Mononuclear cell (primary cell): ENCODE results near the gene GPALPP1. TPM values are rescaled to one million over a fixed set of nuclear protein-coding genes. Genes with fewer than 3 reads are reported as not detected.

Source experiments
- H3K27me3 ChIP-seq: 2 replicates; pipeline ENCODE4 v1.6.0; 2011; ENCODE audit warnings: low read length, control low read depth; ENCODE audit not compliant: insufficient read depth
- H3K4me1 ChIP-seq: 2 replicates; pipeline ENCODE4 v1.5.1; 2011; ENCODE audit warnings: mild to moderate bottlenecking, low read length, control low read depth; ENCODE audit not compliant: insufficient read depth
- H3K4me3 ChIP-seq: 2 replicates; pipeline ENCODE4 v1.5.1; 2011; ENCODE audit warnings: mild to moderate bottlenecking, low read length, moderate library complexity
- H3K9me3 ChIP-seq: 2 replicates; pipeline ENCODE4 v1.5.1; 2011; ENCODE audit warnings: low read depth, mild to moderate bottlenecking, control low read depth, low read length
- total RNA-seq: library from RNA; depleted of rRNA; stranded (reverse); fragments of >200 nt; gene quantifications from one replicate; pipeline ENCODE4 v1.2.3, GENCODE V29; 2012

GPALPP1 gene
- total RNA-seq, 1 donor, result 22.4 TPM

DNA sequence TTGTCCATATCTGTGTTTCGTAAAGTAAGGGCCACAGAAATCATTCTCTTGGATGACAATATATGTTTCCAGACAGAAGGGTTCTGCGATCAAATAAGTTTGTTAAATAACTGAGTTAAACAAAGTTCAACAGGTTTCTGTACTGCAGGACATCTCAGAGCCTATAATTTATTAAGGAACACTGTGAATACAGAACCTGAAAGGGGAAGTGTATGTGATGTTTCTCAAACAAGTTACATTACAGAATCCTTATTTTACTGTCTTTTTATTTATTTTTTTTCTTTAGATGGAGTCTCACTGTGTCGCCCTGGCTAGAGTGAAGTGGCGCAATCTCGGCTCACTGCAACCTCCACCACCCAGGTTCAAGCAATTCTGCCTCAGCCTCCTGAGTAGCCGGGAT, 75.6 kb downstream of the GPALPP1 start:
- Histone ChIP-seq H3K9me3 (no peaks in the 10 kb centered on the region), H3K27me3 (no peaks in the 10 kb centered on the region), H3K4me1 (no peaks in the 10 kb centered on the region), H3K4me3 (no peak overlapping the region)

DNA sequence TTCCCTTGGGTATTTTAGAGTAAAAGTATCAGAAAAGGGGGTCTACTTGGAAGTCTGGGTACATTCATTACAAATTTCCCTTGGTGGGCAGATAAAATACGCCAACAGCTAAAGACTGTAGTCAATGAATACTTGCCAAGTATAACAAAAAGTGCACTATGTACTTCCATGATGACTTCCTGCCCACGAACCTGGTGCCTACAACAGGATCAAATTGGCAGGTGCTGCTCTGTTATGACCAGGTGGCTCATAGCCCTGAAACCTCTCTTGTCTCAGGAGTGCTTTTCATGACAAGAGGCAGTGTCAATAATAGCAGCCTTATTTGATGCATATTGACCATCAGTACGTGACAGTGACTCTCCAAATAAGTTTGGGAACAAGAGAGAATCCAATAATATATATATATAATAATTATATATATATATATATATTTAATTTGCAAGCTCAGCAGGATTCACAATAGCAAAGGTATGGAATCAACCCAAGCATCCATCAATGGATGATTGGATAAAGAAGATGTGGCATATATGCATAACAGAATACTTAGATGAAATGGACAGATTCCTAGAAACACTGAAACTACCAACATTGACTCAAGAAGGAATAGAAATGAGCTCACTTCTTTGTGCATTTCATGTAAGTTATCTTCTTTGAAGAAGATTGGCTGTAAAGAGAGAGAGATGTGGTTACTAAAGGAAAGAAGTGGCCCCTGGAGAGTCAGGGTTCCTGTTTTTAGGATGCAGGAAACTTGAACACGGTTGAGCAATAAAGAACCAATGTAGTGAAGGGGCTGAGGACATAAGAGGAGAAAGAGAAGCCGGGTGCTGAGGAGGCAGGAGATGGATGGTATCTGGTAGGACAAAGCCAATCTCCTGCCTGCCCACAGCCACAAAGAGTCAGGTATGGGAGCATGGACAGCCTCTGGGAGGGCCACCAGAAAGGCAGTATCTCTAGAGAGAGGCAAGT, 79.0 kb downstream of the GPALPP1 start:
- no peak overlapping the region for H3K4me3 ChIP-seq
- H3K9me3 ChIP-seq, result no peaks in the 10 kb centered on the region
- H3K4me1 ChIP-seq, result no peaks in the 10 kb centered on the region
- H3K27me3 ChIP-seq, result no peaks in the 10 kb centered on the region

DNA sequence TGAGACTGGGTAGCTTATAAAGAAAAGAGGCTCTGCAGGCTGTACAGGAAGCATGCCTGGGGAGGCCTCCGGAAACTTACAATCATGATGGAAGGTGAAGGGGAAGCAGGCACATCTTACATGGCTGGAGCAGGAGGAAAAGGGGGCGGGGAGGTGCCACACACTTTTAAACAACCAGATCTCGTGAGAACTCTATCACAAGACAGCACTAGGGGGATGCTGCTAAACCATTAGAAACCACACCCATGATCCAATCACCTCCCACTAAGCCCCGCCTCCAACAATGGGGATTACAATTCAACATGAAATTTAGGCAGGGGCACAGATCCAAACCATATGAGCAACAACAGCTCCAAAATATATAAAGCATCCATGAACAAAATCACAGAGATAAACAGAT, 84.5 kb downstream of the GPALPP1 start:
- no peaks in the 10 kb centered on the region for H3K4me1 ChIP-seq
- no peak overlapping the region for H3K4me3 ChIP-seq
- H3K27me3 ChIP-seq, result no peaks in the 10 kb centered on the region
- H3K9me3 ChIP-seq, result no peaks in the 10 kb centered on the region

DNA sequence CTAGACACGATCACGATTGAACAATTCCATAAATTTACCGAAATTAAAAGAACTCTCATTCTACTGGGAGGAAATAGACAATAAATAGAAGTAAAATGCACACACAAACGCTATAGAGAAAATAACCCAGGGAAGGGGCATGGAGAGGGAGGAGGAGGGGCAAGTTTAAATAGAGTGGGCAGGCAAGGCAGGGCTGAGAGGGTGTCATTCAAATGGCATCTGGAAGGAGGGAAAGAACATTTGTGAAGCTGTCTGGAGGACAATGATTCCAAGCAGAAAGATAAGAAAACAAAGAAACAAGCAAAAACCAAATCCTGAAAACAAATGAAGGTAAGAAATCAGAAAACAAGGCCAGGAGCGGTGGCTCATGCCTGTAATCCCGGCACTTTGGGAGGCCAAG, 85.4 kb downstream of the GPALPP1 start:
- H3K4me3 ChIP-seq, result no peak overlapping the region
- no peaks in the 10 kb centered on the region for H3K27me3 ChIP-seq
- H3K9me3 ChIP-seq, result no peaks in the 10 kb centered on the region
- H3K4me1 ChIP-seq, result no peaks in the 10 kb centered on the region

DNA sequence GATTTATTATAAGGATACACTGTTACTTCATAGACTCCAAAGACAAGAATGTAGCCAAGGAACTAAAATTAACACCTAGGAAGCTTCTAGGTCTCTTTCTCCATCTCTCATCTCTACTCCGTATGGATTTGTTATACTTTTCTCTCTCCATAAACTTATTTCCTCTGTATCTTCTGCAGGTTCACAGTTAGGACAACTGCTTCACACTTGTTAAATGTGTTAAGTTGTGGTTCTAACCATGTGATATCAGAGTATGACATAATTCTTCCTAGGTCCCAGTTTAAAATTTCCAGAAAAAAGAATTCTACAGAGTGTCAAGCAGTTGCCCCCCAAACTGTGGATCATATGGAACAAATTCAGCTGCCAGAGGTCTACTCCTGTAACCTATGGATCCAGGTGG, 88.7 kb downstream of the GPALPP1 start:
- H3K4me3 ChIP-seq, result no peak overlapping the region
- H3K27me3 ChIP-seq, result no peaks in the 10 kb centered on the region
- no peaks in the 10 kb centered on the region for H3K4me1 ChIP-seq
- no peaks in the 10 kb centered on the region for H3K9me3 ChIP-seq

Other genes with a start within 250 kb of the GPALPP1 start
- 2.9 TPM for gene NUFIP1, start 67 bp upstream of the GPALPP1 start, total RNA-seq
- 17.2 TPM for gene GTF2F2, start 131.0 kb downstream of the GPALPP1 start, total RNA-seq
- gene KCTD4, start 211.5 kb downstream of the GPALPP1 start, total RNA-seq, result not detected